ENCODE data around the gene ANKS1A.

GRCh38 chr6:34950849-34951248 lies 61.8 kb downstream of the ANKS1A start:
- TF ChIP-seq CTCF (conservative IDR thresholded peaks at IDR 0.05; ENCODE audit: low read length) (no peak), EZH2phosphoT487 (IDR thresholded peaks at IDR 0.05; ENCODE audit: borderline replicate concordance) (no peak)

Data from Loucy (cell line).